ENCODE results near the gene GAD1.

GAD1 gene

GRCh38 chr2:170883683-170884082 is 67.0 kb downstream of the GAD1 start:
- Histone ChIP-seq H3K9me3 (ENCODE audit: control insufficient read depth, insufficient read depth, low read length) (no peaks in the 10 kb centered on the region), H3K9ac (ENCODE audit: low read depth, low read length) (no peak overlapping the region), H3K36me3 (ENCODE audit: insufficient read depth, low read length) (no peaks in the 10 kb centered on the region), H3K4me1 (ENCODE audit: insufficient read depth, low read length) (no peaks in the 10 kb centered on the region)

GRCh38 chr2:170885130-170885791 is 68.6 kb downstream of the GAD1 start:
- H3K4me1 ChIP-seq (ENCODE audit: insufficient read depth, low read length): 0 out of 2 replicates have a peak, but pooled peaks cover 7% of the 10 kb centered on the region
- no peaks in the 10 kb centered on the region for H3K9me3 ChIP-seq (ENCODE audit: control insufficient read depth, insufficient read depth, low read length)
- no peak overlapping the region for H3K9ac ChIP-seq (ENCODE audit: low read depth, low read length)
- H3K36me3 ChIP-seq (ENCODE audit: insufficient read depth, low read length): no peaks in the 10 kb centered on the region

GRCh38 chr2:170886386-170886785 is 69.7 kb downstream of the GAD1 start:
- Histone ChIP-seq H3K4me1 (ENCODE audit: insufficient read depth, low read length) (peaks cover 13% of the 10 kb centered on the region; the same call in 1 of the 2 replicates), H3K9ac (ENCODE audit: low read depth, low read length) (no peak overlapping the region), H3K9me3 (ENCODE audit: control insufficient read depth, insufficient read depth, low read length) (no peaks in the 10 kb centered on the region), H3K36me3 (ENCODE audit: insufficient read depth, low read length) (no peaks in the 10 kb centered on the region)

- no peaks in the 10 kb centered on the region for H3K36me3 ChIP-seq (ENCODE audit: insufficient read depth, low read length)
- H3K9ac ChIP-seq (ENCODE audit: low read depth, low read length): no peak overlapping the region
- H3K9me3 ChIP-seq (ENCODE audit: control insufficient read depth, insufficient read depth, low read length): no peaks in the 10 kb centered on the region
- peaks cover 15% of the 10 kb centered on the region; the same call in 1 of the 2 replicates for H3K4me1 ChIP-seq (ENCODE audit: insufficient read depth, low read length)
These were observed 70.8 kb downstream of the GAD1 start for GRCh38 chr2:170887496-170887895.

- H3K4me1 ChIP-seq (ENCODE audit: insufficient read depth, low read length): peaks cover 15% of the 10 kb centered on the region; the same call in 1 of the 2 replicates
- H3K9me3 ChIP-seq (ENCODE audit: control insufficient read depth, insufficient read depth, low read length): no peaks in the 10 kb centered on the region
- H3K9ac ChIP-seq (ENCODE audit: low read depth, low read length): no peak overlapping the region
- no peaks in the 10 kb centered on the region for H3K36me3 ChIP-seq (ENCODE audit: insufficient read depth, low read length)
These were observed 71.2 kb downstream of the GAD1 start for GRCh38 chr2:170887896-170888295.

GRCh38 chr2:170891893-170892292 is 75.2 kb downstream of the GAD1 start:
- H3K9ac ChIP-seq (ENCODE audit: low read depth, low read length): no peak overlapping the region
- H3K9me3 ChIP-seq (ENCODE audit: control insufficient read depth, insufficient read depth, low read length): no peaks in the 10 kb centered on the region
- peaks cover 15% of the 10 kb centered on the region; the same call in 1 of the 2 replicates for H3K4me1 ChIP-seq (ENCODE audit: insufficient read depth, low read length)
- H3K36me3 ChIP-seq (ENCODE audit: insufficient read depth, low read length): no peaks in the 10 kb centered on the region

GRCh38 chr2:170892391-170892951 is 75.8 kb downstream of the GAD1 start:
- Histone ChIP-seq H3K36me3 (ENCODE audit: insufficient read depth, low read length) (no peaks in the 10 kb centered on the region), H3K9me3 (ENCODE audit: control insufficient read depth, insufficient read depth, low read length) (no peaks in the 10 kb centered on the region), H3K9ac (ENCODE audit: low read depth, low read length) (no peak overlapping the region), H3K4me1 (ENCODE audit: insufficient read depth, low read length) (peaks cover 15% of the 10 kb centered on the region; the same call in 1 of the 2 replicates)

- Histone ChIP-seq H3K9ac (ENCODE audit: low read depth, low read length) (no peak overlapping the region), H3K9me3 (ENCODE audit: control insufficient read depth, insufficient read depth, low read length) (no peaks in the 10 kb centered on the region), H3K4me1 (ENCODE audit: insufficient read depth, low read length) (peaks cover 8% of the 10 kb centered on the region; the same call in 1 of the 2 replicates), H3K36me3 (ENCODE audit: insufficient read depth, low read length) (no peaks in the 10 kb centered on the region)
These were observed 78.5 kb downstream of the GAD1 start for GRCh38 chr2:170895023-170895757.

- no peaks in the 10 kb centered on the region for H3K36me3 ChIP-seq (ENCODE audit: insufficient read depth, low read length)
- no peaks in the 10 kb centered on the region for H3K9me3 ChIP-seq (ENCODE audit: control insufficient read depth, insufficient read depth, low read length)
- H3K9ac ChIP-seq (ENCODE audit: low read depth, low read length): no peak overlapping the region
- no peaks in the 10 kb centered on the region for H3K4me1 ChIP-seq (ENCODE audit: insufficient read depth, low read length)
These were observed 79.9 kb downstream of the GAD1 start for GRCh38 chr2:170896622-170897021.

- H3K36me3 ChIP-seq (ENCODE audit: insufficient read depth, low read length): no peaks in the 10 kb centered on the region
- H3K4me1 ChIP-seq (ENCODE audit: insufficient read depth, low read length): no peaks in the 10 kb centered on the region
- no peaks in the 10 kb centered on the region for H3K9me3 ChIP-seq (ENCODE audit: control insufficient read depth, insufficient read depth, low read length)
- H3K9ac ChIP-seq (ENCODE audit: low read depth, low read length): no peak overlapping the region
These were observed 80.4 kb downstream of the GAD1 start for GRCh38 chr2:170897108-170897507.

GRCh38 chr2:170905864-170906263 is 89.2 kb downstream of the GAD1 start:
- Histone ChIP-seq H3K4me1 (ENCODE audit: insufficient read depth, low read length) (no peaks in the 10 kb centered on the region), H3K36me3 (ENCODE audit: insufficient read depth, low read length) (no peaks in the 10 kb centered on the region), H3K9me3 (ENCODE audit: control insufficient read depth, insufficient read depth, low read length) (peaks cover 4% of the 10 kb centered on the region), H3K9ac (ENCODE audit: low read depth, low read length) (no peak overlapping the region)
